H9 (cell line): Measurements from ENCODE around the gene ZNF512B. TPM values are rescaled to one million over a fixed set of nuclear protein-coding genes. Genes with fewer than 3 reads are reported as not detected.

ENCODE experiments used
- DNase-seq: peaks from one replicate; pipeline ENCODE4 v3.0.0-alpha.2; 2017
- H2AFZ ChIP-seq: one replicate; pipeline ENCODE4 v1.6.1; 2013; ENCODE audit warnings: mild to moderate bottlenecking, low read length, control low read depth, moderate library complexity
- H2AK5ac ChIP-seq: 2 replicates; pipeline ENCODE4 v1.6.1; 2013; ENCODE audit warnings: low read length, control low read depth, mixed read lengths; ENCODE audit not compliant: insufficient read length
- H2BK120ac ChIP-seq: one replicate; pipeline ENCODE4 v1.6.1; 2013; ENCODE audit warnings: low read depth, mild to moderate bottlenecking, low read length, control low read depth, inconsistent platforms; ENCODE audit not compliant: poor library complexity, severe bottlenecking
- H2BK12ac ChIP-seq: 2 replicates; pipeline ENCODE4 v1.6.1; 2013; ENCODE audit warnings: low read length, control low read depth, mixed read lengths, low read depth; ENCODE audit not compliant: insufficient read length
- H2BK15ac ChIP-seq: 2 replicates; pipeline ENCODE4 v1.6.1; 2013; ENCODE audit warnings: low read depth, low read length, control low read depth
- H2BK20ac ChIP-seq: one replicate; pipeline ENCODE4 v1.6.1; 2013; ENCODE audit warnings: low read depth, mild to moderate bottlenecking, low read length, control low read depth, inconsistent platforms; ENCODE audit not compliant: poor library complexity, severe bottlenecking
- H2BK5ac ChIP-seq: 2 replicates; pipeline ENCODE4 v1.6.1; 2013; ENCODE audit warnings: low read length, control low read depth, mixed read lengths; ENCODE audit not compliant: insufficient read length
- H3K14ac ChIP-seq: 2 replicates; pipeline ENCODE4 v1.6.1; 2013; ENCODE audit warnings: low read length, control low read depth; ENCODE audit not compliant: insufficient read depth
- H3K18ac ChIP-seq: 2 replicates; pipeline ENCODE4 v1.6.1; 2013; ENCODE audit warnings: low read depth, mild to moderate bottlenecking, mixed read lengths, low read length, control low read depth; ENCODE audit not compliant: insufficient read length
- H3K23ac ChIP-seq: 2 replicates; pipeline ENCODE4 v1.6.1; 2013; ENCODE audit warnings: low read length, control low read depth, mixed read lengths, low read depth; ENCODE audit not compliant: insufficient read length
- H3K23me2 ChIP-seq: 2 replicates; pipeline ENCODE4 v1.6.1; 2013; ENCODE audit warnings: low read depth, mild to moderate bottlenecking, mixed read lengths, low read length, control low read depth; ENCODE audit not compliant: insufficient read length, poor library complexity, severe bottlenecking
- H3K27ac ChIP-seq: 2 replicates; pipeline ENCODE4 v1.5.1; 2013; ENCODE audit warnings: low read length, control low read depth, mixed read lengths, low read depth; ENCODE audit not compliant: insufficient read length
- H3K27me3 ChIP-seq: 2 replicates; pipeline ENCODE4 v1.6.1; 2013; ENCODE audit warnings: low read length, control low read depth, inconsistent platforms; ENCODE audit not compliant: insufficient read depth
- H3K4ac ChIP-seq: 2 replicates; pipeline ENCODE4 v1.6.1; 2013; ENCODE audit warnings: low read depth, mild to moderate bottlenecking, control low read depth, inconsistent platforms, low read length, moderate library complexity
- H3K4me1 ChIP-seq: 2 replicates; pipeline ENCODE4 v1.6.1; 2013; ENCODE audit warnings: low read length, control low read depth, inconsistent platforms; ENCODE audit not compliant: insufficient read depth
- H3K4me2 ChIP-seq: 2 replicates; pipeline ENCODE4 v1.6.1; 2013; ENCODE audit warnings: low read length, control low read depth, mixed read lengths; ENCODE audit not compliant: insufficient read length, insufficient read depth
- H3K56ac ChIP-seq: 2 replicates; pipeline ENCODE4 v1.6.1; 2013; ENCODE audit warnings: low read depth, mild to moderate bottlenecking, mixed read lengths, low read length, control low read depth; ENCODE audit not compliant: insufficient read length
- H3K79me1 ChIP-seq: 2 replicates; pipeline ENCODE4 v1.6.1; 2013; ENCODE audit warnings: low read depth, mild to moderate bottlenecking, moderate library complexity, low read length, control low read depth, inconsistent platforms; ENCODE audit not compliant: insufficient read depth, poor library complexity, severe bottlenecking
- H3K79me2 ChIP-seq: 2 replicates; pipeline ENCODE4 v1.6.1; 2013; ENCODE audit warnings: low read length, control low read depth, inconsistent platforms; ENCODE audit not compliant: insufficient read depth
- H3K9ac ChIP-seq: 2 replicates; pipeline ENCODE4 v1.6.1; 2013; ENCODE audit warnings: low read length, control low read depth, mixed read lengths; ENCODE audit not compliant: insufficient read length; ENCODE audit errors: extremely low read depth
- H3K9me3 ChIP-seq: one replicate; pipeline ENCODE4 v1.6.1; 2013; ENCODE audit warnings: low read depth, low read length, inconsistent platforms; ENCODE audit not compliant: control insufficient read depth
- H3T11ph ChIP-seq: one replicate; pipeline ENCODE4 v1.6.1; 2013; ENCODE audit warnings: mild to moderate bottlenecking, low read length, control low read depth, inconsistent platforms
- H4K20me1 ChIP-seq: one replicate; pipeline ENCODE4 v1.6.1; 2013; ENCODE audit not compliant: control insufficient read depth, insufficient read length, insufficient read depth
- H4K5ac ChIP-seq: 2 replicates; pipeline ENCODE4 v1.6.1; 2013; ENCODE audit warnings: low read depth, mild to moderate bottlenecking, mixed read lengths, low read length, control low read depth; ENCODE audit not compliant: insufficient read length
- H4K8ac ChIP-seq: replicated peaks from 2 replicates; pipeline ENCODE4 v1.6.1; 2013; ENCODE audit warnings: low read length, control low read depth, mixed read lengths, low read depth; ENCODE audit not compliant: insufficient read length
- H4K91ac ChIP-seq: 2 replicates; pipeline ENCODE4 v1.6.1; 2013; ENCODE audit warnings: low read depth, mild to moderate bottlenecking, moderate library complexity, mixed read lengths, low read length, control low read depth; ENCODE audit not compliant: insufficient read length
- H3K27ac Mint-ChIP-seq, 3 experiments: 2 replicates in 2 of 3; 3 replicates in 1 of 3; pipeline ENCODE4 v1.8.0; 2020 to 2021; ENCODE audit warnings: mixed read lengths in 3 of 3, mild to moderate bottlenecking in 1 of 3, moderate library complexity in 1 of 3
- H3K27me3 Mint-ChIP-seq: 2 replicates; pipeline ENCODE4 v1.8.0; 2021; ENCODE audit warnings: low read depth, mild to moderate bottlenecking, moderate library complexity, mixed read lengths
- H3K36me3 Mint-ChIP-seq, 3 experiments: 2 replicates in 2 of 3; 3 replicates in 1 of 3; pipeline ENCODE4 v1.8.0; 2020 to 2021; ENCODE audit warnings: low read depth in 3 of 3, mixed read lengths in 3 of 3; ENCODE audit not compliant: insufficient read depth in 1 of 3
- H3K4me1 Mint-ChIP-seq, 2 experiments: 2 replicates each; pipeline ENCODE4 v1.8.0; 2020; ENCODE audit warnings: mixed read lengths in 2 of 2
- H3K4me3 Mint-ChIP-seq, 2 experiments: 2 replicates in 1 of 2; 3 replicates in 1 of 2; pipeline ENCODE4 v1.8.0; 2020 to 2021; ENCODE audit warnings: mild to moderate bottlenecking in 2 of 2, mixed read lengths in 2 of 2, moderate library complexity in 1 of 2
- H3K9me3 Mint-ChIP-seq, 2 experiments: 2 replicates in 1 of 2; 3 replicates in 1 of 2; pipeline ENCODE4 v1.8.0; 2020; ENCODE audit warnings: mild to moderate bottlenecking in 2 of 2, mixed read lengths in 2 of 2, moderate library complexity in 1 of 2
- WGBS: extraction: QIAGEN DNeasy Blood & Tissue Kit; methylation state at CpG from one replicate; pipeline ENCODE4 v1.1.7; 2013; ENCODE audit warnings: missing lambda C conversion rate, low lambda C conversion rate, mixed read lengths; ENCODE audit not compliant: insufficient read length; ENCODE audit errors: extremely low coverage; 5-methylcytosine and 5-hydroxymethylcytosine counted together
- total RNA-seq: library from RNA; stranded (reverse); gene quantifications from 2 replicates; pipeline ENCODE4 v1.2.1, GENCODE V29; 2021
- TF ChIP-seq, protein P1 (sequence below): fragments of 200-600 bp; sonication (generic); conservative IDR thresholded peaks from 3 replicates; pipeline ENCODE4 v1.8.0; 2021; ENCODE audit warnings: antibody characterized with exemption, mild to moderate bottlenecking

Gene ZNF512B
- total RNA-seq, 1 experiment from 2014 or later = 46.0 TPM

DNA sequence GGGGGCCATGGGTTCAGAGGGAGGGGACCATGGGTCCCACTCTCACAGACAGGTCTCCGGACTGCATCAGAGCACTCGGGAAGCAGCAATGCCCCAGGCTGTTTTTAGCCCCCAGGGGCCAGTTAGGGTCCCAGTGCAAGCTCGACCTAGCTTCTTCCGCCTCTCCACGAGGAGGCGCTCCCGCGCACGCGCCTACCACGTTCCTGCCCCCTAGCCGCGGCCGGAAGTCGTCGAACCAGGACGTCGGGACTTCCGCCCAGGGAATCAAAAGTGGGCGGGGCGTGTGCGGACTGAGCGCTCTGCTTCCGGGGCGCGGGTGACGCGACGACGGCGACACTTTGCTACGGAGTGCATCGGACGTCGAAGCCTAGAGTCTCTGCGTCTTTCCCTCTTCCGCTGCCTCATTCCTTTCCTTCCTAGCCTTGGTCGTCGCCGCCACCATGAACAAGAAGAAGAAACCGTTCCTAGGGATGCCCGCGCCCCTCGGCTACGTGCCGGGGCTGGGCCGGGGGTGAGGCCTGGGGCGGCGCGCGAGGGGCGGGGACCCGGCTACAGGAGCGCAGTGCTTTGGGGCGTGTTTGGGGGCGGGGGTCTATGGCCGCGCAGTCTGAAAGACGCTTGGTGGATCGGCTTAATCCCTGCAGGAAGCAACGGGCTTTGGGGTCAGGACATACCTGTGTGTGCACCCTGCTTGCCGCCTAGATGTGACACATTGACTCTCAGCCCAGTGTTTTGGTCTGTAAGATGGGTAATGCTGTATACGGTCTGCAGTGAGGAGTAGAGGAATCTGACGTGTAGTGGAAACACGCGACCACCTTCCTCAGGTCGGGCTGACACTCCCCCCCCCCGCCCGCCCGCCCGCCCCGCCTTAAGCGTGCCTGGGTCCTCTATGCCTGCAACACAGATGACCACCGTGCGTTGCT, 11.3 kb upstream of the ZNF512B start, which contains the start of gene PRPF6:
Gene PRPF6, plus strand, starts transcription at position 327 of the 923 bp plus-strand sequence. Its CDS starts 114 bp downstream, at position 441.
- H3K9ac ChIP-seq = peak within 1 kb of the TSS; percentile 63
- no peak within 1 kb of the TSS for H4K91ac ChIP-seq
- Mint-ChIP-seq H3K36me3 (peaks cover 22 to 38% (median 37%) of the 10 kb centered on the region in 3 experiments), H3K4me1 (peaks cover 27% of the 10 kb centered on the region in 2 experiments), H3K4me3 (peak within 1 kb of the TSS; percentile 93 to 95), H3K27ac (peak within 1 kb of the TSS; percentile 98 to 99 (median 99); a peak in 6 of 7 replicates), H3K27me3 (peaks cover 1% of the 10 kb centered on the region; the same call in 1 of the 2 replicates), H3K9me3 (no peaks in the 10 kb centered on the region)
- peaks cover 16% of the 10 kb centered on the region for H3K23me2 ChIP-seq
- no peak within 1 kb of the TSS for H2BK20ac ChIP-seq
- H2BK5ac ChIP-seq = no peak within 1 kb of the TSS
- H3K4me2 ChIP-seq = peak within 1 kb of the TSS; percentile 84
- H3K27me3 ChIP-seq = no peaks in the 10 kb centered on the region
- H3K23ac ChIP-seq = no peak within 1 kb of the TSS
- no peaks in the 10 kb centered on the region for H3K9me3 ChIP-seq
- TF ChIP-seq, protein P1, sequence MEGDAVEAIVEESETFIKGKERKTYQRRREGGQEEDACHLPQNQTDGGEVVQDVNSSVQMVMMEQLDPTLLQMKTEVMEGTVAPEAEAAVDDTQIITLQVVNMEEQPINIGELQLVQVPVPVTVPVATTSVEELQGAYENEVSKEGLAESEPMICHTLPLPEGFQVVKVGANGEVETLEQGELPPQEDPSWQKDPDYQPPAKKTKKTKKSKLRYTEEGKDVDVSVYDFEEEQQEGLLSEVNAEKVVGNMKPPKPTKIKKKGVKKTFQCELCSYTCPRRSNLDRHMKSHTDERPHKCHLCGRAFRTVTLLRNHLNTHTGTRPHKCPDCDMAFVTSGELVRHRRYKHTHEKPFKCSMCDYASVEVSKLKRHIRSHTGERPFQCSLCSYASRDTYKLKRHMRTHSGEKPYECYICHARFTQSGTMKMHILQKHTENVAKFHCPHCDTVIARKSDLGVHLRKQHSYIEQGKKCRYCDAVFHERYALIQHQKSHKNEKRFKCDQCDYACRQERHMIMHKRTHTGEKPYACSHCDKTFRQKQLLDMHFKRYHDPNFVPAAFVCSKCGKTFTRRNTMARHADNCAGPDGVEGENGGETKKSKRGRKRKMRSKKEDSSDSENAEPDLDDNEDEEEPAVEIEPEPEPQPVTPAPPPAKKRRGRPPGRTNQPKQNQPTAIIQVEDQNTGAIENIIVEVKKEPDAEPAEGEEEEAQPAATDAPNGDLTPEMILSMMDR = peak; percentile 94
- no peak within 1 kb of the TSS for H2BK120ac ChIP-seq
- peak within 1 kb of the TSS; percentile 74; the same call in 1 of the 2 replicates for H3K14ac ChIP-seq
- H3K4ac ChIP-seq = no peak within 1 kb of the TSS
- H3T11ph ChIP-seq = no peak within 1 kb of the TSS
- peaks cover 4% of the 10 kb centered on the region; the same call in 1 of the 2 replicates for H3K79me2 ChIP-seq
- H4K8ac ChIP-seq = no peak within 1 kb of the TSS
- no peak within 1 kb of the TSS for H2AK5ac ChIP-seq
- peaks cover 6% of the 10 kb centered on the region for H3K79me1 ChIP-seq
- no peak within 1 kb of the TSS for H4K5ac ChIP-seq
- no CpG with 5 or more reads among the region's 75 CpGs for WGBS
- no peak within 1 kb of the TSS for H3K27ac ChIP-seq
- DNase-seq = peak; percentile 97
- no peak within 1 kb of the TSS for H2AFZ ChIP-seq
- H3K56ac ChIP-seq = no peak within 1 kb of the TSS
- H3K4me1 ChIP-seq = peaks cover 3% of the 10 kb centered on the region; the same call in 1 of the 2 replicates
- H2BK15ac ChIP-seq = no peak within 1 kb of the TSS
- H2BK12ac ChIP-seq = no peak within 1 kb of the TSS
- no peaks in the 10 kb centered on the region for H4K20me1 ChIP-seq
- peak within 1 kb of the TSS; percentile 79 for H3K18ac ChIP-seq
